ENCODE data around the gene NAPG. TPM values are rescaled to one million over a fixed set of nuclear protein-coding genes. Genes with fewer than 3 reads are reported as not detected.

The NAPG gene
- total and polyA plus RNA-seq, 2 donors (not counting 3 experiments of a cell fraction or from before 2014, with no cell fraction given): 10.8 to 34.1 TPM

DNA sequence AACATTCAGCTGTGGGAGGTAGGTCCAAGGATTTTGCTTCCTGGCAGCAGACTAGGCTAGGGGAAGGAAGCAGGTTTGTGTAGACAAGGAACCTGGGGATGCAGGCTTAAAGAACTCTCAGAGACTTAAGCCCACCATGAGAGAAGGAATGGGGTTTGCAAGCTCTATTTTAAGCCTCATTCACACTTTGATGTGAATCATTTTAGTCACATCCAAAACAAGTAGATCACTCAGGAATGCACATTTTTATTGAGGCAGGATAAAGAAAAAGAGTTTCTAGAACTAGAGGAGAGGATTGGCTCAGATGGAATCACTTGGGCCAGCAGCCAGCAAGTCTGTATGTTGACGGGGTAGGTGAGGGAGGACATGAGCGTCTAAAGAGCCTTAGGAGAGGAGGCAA is 3.3 kb upstream of the NAPG start:
- CTCF ChIA-PET: interaction anchor here (0.9 to 2.3 kb wide), 4 partner anchors 38 to 551 kb away, joined by 4 to 21 read pairs (median 6); no protein-coding TSS in a partner anchor
- FAIRE-seq (no peak), DNase-seq (ENCODE audit: low read depth, low spot score) (no peak)
- no peak overlapping the region for H3K9ac ChIP-seq (replicated peaks; ENCODE audit: extremely low read depth, insufficient read depth, low read length)
- peaks cover 15 to 34% of the 10 kb centered on the region in 2 experiments for H3K27me3 ChIP-seq (ENCODE audit: control insufficient read depth in 2 of 2, insufficient read depth in 2 of 2, low read length in 2 of 2)
- intact Hi-C loops (cut with micrococcal nuclease): loop anchor here (10.0 kb wide), 2 partner anchors 248 to 908 kb away; partner anchors contain the start of gene PPP4R1
- peaks cover 6% of the 10 kb centered on the region for H3K4me1 ChIP-seq (ENCODE audit: control insufficient read depth, extremely low read depth, insufficient read depth, low read length)
- TF ChIP-seq POLR2A (IDR thresholded peaks at IDR 0.05; ENCODE audit: low read depth, low read length): no peak
- TF ChIP-seq, protein P1, sequence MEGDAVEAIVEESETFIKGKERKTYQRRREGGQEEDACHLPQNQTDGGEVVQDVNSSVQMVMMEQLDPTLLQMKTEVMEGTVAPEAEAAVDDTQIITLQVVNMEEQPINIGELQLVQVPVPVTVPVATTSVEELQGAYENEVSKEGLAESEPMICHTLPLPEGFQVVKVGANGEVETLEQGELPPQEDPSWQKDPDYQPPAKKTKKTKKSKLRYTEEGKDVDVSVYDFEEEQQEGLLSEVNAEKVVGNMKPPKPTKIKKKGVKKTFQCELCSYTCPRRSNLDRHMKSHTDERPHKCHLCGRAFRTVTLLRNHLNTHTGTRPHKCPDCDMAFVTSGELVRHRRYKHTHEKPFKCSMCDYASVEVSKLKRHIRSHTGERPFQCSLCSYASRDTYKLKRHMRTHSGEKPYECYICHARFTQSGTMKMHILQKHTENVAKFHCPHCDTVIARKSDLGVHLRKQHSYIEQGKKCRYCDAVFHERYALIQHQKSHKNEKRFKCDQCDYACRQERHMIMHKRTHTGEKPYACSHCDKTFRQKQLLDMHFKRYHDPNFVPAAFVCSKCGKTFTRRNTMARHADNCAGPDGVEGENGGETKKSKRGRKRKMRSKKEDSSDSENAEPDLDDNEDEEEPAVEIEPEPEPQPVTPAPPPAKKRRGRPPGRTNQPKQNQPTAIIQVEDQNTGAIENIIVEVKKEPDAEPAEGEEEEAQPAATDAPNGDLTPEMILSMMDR (IDR thresholded peaks at IDR 0.05; ENCODE audit: extremely low read depth in 1 of 2, insufficient read depth in 1 of 2, low read depth in 1 of 2, low read length in 2 of 2): no peak
- TF ChIP-seq GATA2 (IDR thresholded peaks at IDR 0.05; ENCODE audit: insufficient read depth, insufficient read length, low read depth, low read length): no peak
- no peak for TF ChIP-seq FOS (IDR thresholded peaks at IDR 0.05; ENCODE audit: borderline replicate concordance, insufficient read depth, low read length)
- no peak for TF ChIP-seq POLR2AphosphoS5 (IDR thresholded peaks at IDR 0.05; ENCODE audit: insufficient read depth, low read depth, low read length)
- TF ChIP-seq JUN (IDR thresholded peaks at IDR 0.05; ENCODE audit: borderline replicate concordance, insufficient read depth, insufficient read length, low read depth): no peak
- H3K4me2 ChIP-seq (ENCODE audit: insufficient read depth, low read length): no peak overlapping the region
- H3K79me2 ChIP-seq (ENCODE audit: control insufficient read depth, insufficient read depth, low read length): peaks cover 12% of the 10 kb centered on the region
- H3K9me1 ChIP-seq (replicated peaks; ENCODE audit: control insufficient read depth, extremely low read depth, insufficient read depth, low read length): no peaks in the 10 kb centered on the region
- H3K27ac ChIP-seq (ENCODE audit: insufficient read depth, low read depth, low read length): no peak overlapping the region
- no peaks in the 10 kb centered on the region for H3K9me3 ChIP-seq (replicated peaks; ENCODE audit: control insufficient read depth, insufficient read depth, low read length)
- H2AFZ ChIP-seq (ENCODE audit: low read depth, low read length): no peak overlapping the region
- H3K4me3 ChIP-seq (replicated peaks in 1 of 3; ENCODE audit: insufficient read depth in 1 of 3, low read depth in 1 of 3, low read length in 3 of 3): no peak overlapping the region
- no TSS peak for BruUV-seq (replicated peaks)
- H4K20me1 ChIP-seq (replicated peaks; ENCODE audit: control insufficient read depth, extremely low read depth, insufficient read depth, low read length): no peaks in the 10 kb centered on the region
- dilution Hi-C loops (cut with MboI; ENCODE audit: extremely low pct_ligation_motif_present, low sequenced_read_pairs): loop anchor here (25.0 kb wide), 1 partner anchor 535 kb away; no protein-coding TSS in a partner anchor
- POLR2A ChIA-PET: no interaction called here
- no peaks in the 10 kb centered on the region for H3K36me3 ChIP-seq (ENCODE audit: control insufficient read depth in 2 of 2, extremely low read depth in 1 of 2, insufficient read depth in 2 of 2, low read length in 2 of 2)
